HFFc6 (cell line): ENCODE results near the gene TMEM86B. TPM values are rescaled to one million over a fixed set of nuclear protein-coding genes. Genes with fewer than 3 reads are reported as not detected.

Source experiments
- DNase-seq: peaks from one replicate; pipeline ENCODE4 v3.0.0-alpha.2; 2018
- H3K27ac Mint-ChIP-seq: 2 replicates; pipeline ENCODE4 v1.8.0; 2020; ENCODE audit warnings: mild to moderate bottlenecking, mixed read lengths
- H3K27me3 Mint-ChIP-seq: 2 replicates; pipeline ENCODE4 v1.8.0; 2021; ENCODE audit warnings: mild to moderate bottlenecking, moderate library complexity, mixed read lengths; ENCODE audit not compliant: insufficient read depth
- H3K36me3 Mint-ChIP-seq: 2 replicates; pipeline ENCODE4 v1.8.0; 2021; ENCODE audit warnings: low read depth, mixed read lengths
- H3K4me1 Mint-ChIP-seq: 2 replicates; pipeline ENCODE4 v1.8.0; 2020; ENCODE audit warnings: low read depth, mixed read lengths
- H3K4me3 Mint-ChIP-seq: 2 replicates; pipeline ENCODE4 v1.8.0; 2020; ENCODE audit warnings: mild to moderate bottlenecking, moderate library complexity, mixed read lengths
- H3K9me3 Mint-ChIP-seq: 2 replicates; pipeline ENCODE4 v1.8.0; 2020; ENCODE audit warnings: mild to moderate bottlenecking, mixed read lengths
- total RNA-seq, 6 experiments: library from RNA; stranded (reverse); fragmentation: NEBNext Ultra II Directional; extraction: Animal tissue kit (Norgen Biotek cat#: 25700); gene quantifications; 2 replicates in 1 of 6; 3 replicates in 5 of 6; pipeline ENCODE4 v1.2.3, GENCODE V29; 2021
- TF ChIP-seq, protein P1 (sequence below): fragments of 200-600 bp; sonication (generic); IDR thresholded peaks from 2 replicates; pipeline ENCODE4 v1.5.0; 2021; ENCODE audit warnings: antibody characterized with exemption, mild to moderate bottlenecking

Gene TMEM86B
- total RNA-seq, 6 experiments from 2014 or later: 1.8 to 2.7 (median 2.0) TPM

DNA sequence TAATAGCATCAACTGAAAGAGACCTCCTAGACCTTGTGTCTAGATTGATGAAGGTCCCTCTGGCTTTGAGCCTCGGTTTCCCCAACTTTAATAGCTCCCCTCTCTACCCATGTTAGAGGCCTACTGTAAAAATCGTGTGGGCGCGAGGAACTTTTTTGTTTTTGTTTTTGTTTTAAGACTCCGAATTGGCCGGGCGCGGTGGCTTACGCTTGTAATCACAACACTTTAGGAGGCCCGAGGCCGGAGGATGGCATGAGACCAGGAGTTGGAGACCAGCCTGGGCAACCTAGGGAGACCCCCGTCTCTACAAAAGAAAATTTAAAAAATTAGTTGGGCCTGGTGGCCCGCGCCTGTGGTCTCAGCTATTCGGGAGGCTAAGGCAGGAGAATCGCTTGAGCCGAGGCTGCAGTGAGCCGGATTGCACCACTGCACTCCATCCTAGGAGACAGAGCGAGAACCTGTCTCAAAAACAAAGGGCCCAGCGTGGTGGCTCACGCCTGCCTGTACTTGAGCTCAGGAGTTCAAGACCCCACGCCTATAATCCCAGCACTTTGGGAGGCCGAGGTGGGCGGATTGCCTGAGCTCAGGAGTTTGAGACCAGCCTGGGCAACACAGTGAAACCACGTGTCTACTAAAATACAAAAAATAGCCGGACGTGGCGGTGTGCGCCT, 31.1 kb upstream of the TMEM86B start:
- H3K4me1 Mint-ChIP-seq: peaks cover 43% of the 10 kb centered on the region
- no peak for DNase-seq
- peaks cover 25% of the 10 kb centered on the region for H3K36me3 Mint-ChIP-seq
- H3K9me3 Mint-ChIP-seq: no peaks in the 10 kb centered on the region
- H3K27ac Mint-ChIP-seq: peak overlapping the region; percentile 97
- H3K4me3 Mint-ChIP-seq: peak overlapping the region; percentile 90
- H3K27me3 Mint-ChIP-seq: no peaks in the 10 kb centered on the region; the same call in 1 of the 2 replicates
- TF ChIP-seq, protein P1, sequence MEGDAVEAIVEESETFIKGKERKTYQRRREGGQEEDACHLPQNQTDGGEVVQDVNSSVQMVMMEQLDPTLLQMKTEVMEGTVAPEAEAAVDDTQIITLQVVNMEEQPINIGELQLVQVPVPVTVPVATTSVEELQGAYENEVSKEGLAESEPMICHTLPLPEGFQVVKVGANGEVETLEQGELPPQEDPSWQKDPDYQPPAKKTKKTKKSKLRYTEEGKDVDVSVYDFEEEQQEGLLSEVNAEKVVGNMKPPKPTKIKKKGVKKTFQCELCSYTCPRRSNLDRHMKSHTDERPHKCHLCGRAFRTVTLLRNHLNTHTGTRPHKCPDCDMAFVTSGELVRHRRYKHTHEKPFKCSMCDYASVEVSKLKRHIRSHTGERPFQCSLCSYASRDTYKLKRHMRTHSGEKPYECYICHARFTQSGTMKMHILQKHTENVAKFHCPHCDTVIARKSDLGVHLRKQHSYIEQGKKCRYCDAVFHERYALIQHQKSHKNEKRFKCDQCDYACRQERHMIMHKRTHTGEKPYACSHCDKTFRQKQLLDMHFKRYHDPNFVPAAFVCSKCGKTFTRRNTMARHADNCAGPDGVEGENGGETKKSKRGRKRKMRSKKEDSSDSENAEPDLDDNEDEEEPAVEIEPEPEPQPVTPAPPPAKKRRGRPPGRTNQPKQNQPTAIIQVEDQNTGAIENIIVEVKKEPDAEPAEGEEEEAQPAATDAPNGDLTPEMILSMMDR: no peak

DNA sequence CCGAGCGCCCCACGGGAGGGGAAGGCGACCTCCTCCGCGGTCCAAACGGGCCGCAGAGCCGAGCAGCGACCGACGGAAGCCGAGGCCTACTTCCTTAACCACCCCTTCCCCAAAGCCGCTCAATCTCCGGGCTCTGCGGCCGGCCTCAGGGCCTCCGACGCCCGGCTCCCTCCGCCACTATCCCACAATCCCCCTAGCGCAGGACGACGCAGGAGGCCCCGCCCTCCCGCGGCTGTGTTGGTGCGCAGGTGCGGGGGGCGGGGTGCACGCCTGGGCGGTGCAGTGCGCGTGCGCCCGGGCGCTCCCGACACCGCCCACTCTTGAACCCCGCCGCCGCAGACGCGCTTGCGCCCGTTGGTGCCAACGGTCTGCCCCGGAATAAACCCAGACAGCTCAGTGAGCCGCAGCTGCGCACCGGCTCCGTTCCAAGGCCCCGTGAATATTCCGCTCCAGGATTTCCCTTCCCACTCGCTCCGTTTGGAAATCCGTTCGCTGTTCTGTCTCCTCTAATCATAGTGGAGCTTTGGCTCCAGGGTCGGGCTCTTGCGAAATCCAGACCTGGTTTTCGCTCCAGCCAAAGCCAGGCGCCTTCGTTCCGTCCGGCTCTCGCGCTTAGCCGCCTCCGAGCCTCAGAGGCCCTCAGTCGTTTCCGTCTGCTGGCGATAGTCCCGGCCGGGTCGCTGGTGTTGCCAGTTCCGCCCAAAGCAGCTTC, 30.4 kb upstream of the TMEM86B start, which contains the start of gene PPP6R1:
Gene PPP6R1 (minus strand): TSS at position 190 of the 712 bp plus-strand sequence. CDS start 11,914 bp downstream, outside the sequence.
- TF ChIP-seq, protein P1: no peak
- Mint-ChIP-seq H3K27me3 (no peaks in the 10 kb centered on the region; the same call in 1 of the 2 replicates), H3K4me1 (peaks cover 49% of the 10 kb centered on the region), H3K9me3 (no peaks in the 10 kb centered on the region), H3K27ac (peak within 1 kb of the TSS; percentile 97), H3K36me3 (peaks cover 25% of the 10 kb centered on the region), H3K4me3 (peak within 1 kb of the TSS; percentile 95)
- peak; percentile 99 for DNase-seq

DNA sequence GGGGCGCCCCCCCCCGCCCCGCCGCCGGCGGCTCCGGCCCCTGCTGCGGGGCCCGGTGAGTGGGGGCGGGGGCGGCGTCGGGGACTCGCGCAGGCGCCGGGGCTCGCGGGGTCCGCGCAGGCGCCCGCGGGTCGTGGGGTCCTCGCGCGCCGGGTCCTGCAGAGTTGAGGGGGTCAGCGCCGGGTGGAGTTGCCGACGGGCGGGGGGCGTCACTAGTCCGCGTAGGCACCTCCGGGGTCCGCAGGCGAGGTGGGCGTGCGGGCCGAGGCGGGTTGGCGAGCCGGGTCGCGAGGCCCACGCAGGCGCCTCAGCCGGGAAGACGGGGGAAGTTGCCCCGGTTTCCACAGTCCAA, 29.9 kb upstream of the TMEM86B start:
- Mint-ChIP-seq H3K4me3 (peak overlapping the region; percentile 90), H3K9me3 (no peaks in the 10 kb centered on the region), H3K27ac (no peak overlapping the region; the same call in 1 of the 2 replicates), H3K27me3 (no peaks in the 10 kb centered on the region; the same call in 1 of the 2 replicates), H3K36me3 (peaks cover 25% of the 10 kb centered on the region), H3K4me1 (peaks cover 50% of the 10 kb centered on the region)
- TF ChIP-seq, protein P1: no peak
- no peak for DNase-seq

DNA sequence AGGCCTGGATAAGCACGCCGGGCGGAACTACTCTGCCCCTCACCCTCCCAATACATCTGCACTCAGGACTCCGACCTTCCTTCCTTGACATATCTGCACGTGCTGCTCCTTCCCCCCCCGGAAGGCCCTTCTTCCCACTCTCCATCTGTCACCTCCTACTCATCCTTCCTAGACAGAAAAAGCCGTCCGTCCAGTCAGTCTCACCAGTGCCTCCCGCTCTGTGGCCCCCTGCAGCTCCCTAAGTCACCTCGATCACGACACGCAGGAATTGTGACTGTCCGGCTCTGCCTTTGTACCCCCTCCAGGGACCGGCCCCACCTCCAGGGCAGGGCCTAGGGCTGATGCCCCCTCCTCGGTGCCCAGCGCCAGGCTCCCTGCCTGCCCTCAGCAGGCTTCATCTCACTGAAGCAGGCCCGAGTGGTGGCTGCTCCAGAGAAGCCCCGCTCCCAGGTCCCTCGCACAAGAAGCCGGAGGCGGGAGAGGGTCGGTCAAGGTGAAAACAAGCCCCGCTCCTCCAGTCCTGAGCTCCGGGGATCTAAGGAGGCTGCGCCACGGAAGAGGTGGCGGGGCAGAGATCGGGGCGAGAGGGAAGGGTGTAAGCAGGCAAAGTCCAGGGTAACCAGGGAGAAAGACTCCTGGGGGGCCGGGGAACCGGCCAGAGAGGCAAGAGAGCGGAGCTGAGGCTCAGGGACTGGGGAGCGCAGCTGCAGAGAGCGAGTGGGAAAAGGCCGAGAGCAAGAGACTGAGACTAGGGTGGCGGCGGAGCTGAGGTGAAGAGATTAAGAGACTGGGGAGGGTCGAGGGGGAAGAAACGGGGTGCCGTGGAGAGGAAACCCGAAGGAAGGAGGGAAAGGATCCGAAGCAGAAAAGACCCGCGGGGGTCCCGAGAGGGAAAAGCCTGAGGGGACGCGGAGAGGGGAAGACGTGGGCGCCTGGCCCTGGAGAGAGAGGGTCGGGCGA, 29.2 kb upstream of the TMEM86B start:
- Mint-ChIP-seq H3K4me3 (peak overlapping the region; percentile 95), H3K27me3 (no peaks in the 10 kb centered on the region; the same call in 1 of the 2 replicates), H3K27ac (peak overlapping the region; percentile 89), H3K36me3 (peaks cover 25% of the 10 kb centered on the region), H3K4me1 (peaks cover 50% of the 10 kb centered on the region), H3K9me3 (no peaks in the 10 kb centered on the region)
- no peak for DNase-seq
- TF ChIP-seq, protein P1: no peak
